Neural cell (in vitro differentiated cells): ENCODE results near the gene FAM161B. TPM values are rescaled to one million over a fixed set of nuclear protein-coding genes. Genes with fewer than 3 reads are reported as not detected.

Experiments
- H2AFZ ChIP-seq: fragments of 200-600, 300-800 bp; sonication (generic), shearing (Covaris generic); 2 replicates; pipeline ENCODE4 v1.6.0; 2014; ENCODE audit warnings: low read depth, mild to moderate bottlenecking, antibody characterized with exemption, low read length, moderate library complexity
- H3F3A ChIP-seq: fragments of 200-600 bp; shearing (Covaris generic); 2 replicates; pipeline ENCODE4 v1.6.1; 2016; ENCODE audit warnings: mild to moderate bottlenecking, moderate library complexity, mixed read lengths, antibody characterized with exemption, low read length; ENCODE audit not compliant: insufficient read depth, poor library complexity, severe bottlenecking
- H3K27ac ChIP-seq: fragments of 200-600, 300-800 bp; sonication (generic), shearing (Covaris generic); 2 replicates; pipeline ENCODE4 v1.5.1; 2014; ENCODE audit warnings: mild to moderate bottlenecking, low read length, moderate library complexity
- H3K27me3 ChIP-seq: fragments of 300-800, 200-600 bp; sonication (generic), shearing (Covaris generic); 2 replicates; pipeline ENCODE4 v1.6.0; 2014; ENCODE audit warnings: mild to moderate bottlenecking, low read depth, low read length, moderate library complexity; ENCODE audit not compliant: insufficient read depth
- H3K36me3 ChIP-seq: fragments of 300-800, 200-600 bp; sonication (generic), shearing (Covaris generic); 2 replicates; pipeline ENCODE4 v1.5.1; 2014; ENCODE audit warnings: mild to moderate bottlenecking, antibody characterized with exemption, low read length, moderate library complexity; ENCODE audit not compliant: insufficient read depth
- H3K4me2 ChIP-seq: fragments of 300-800, 200-600 bp; sonication (generic), shearing (Covaris generic); 2 replicates; pipeline ENCODE4 v1.6.0; 2014; ENCODE audit warnings: mild to moderate bottlenecking, low read length
- H3K4me3 ChIP-seq: fragments of 300-800, 200-600 bp; sonication (generic), shearing (Covaris generic); 2 replicates; pipeline ENCODE4 v1.5.1; 2014; ENCODE audit warnings: mild to moderate bottlenecking, low read length, moderate library complexity
- H3K79me2 ChIP-seq: fragments of 200-600 bp; shearing (Covaris generic); replicated peaks from 2 replicates; pipeline ENCODE4 v1.6.0; 2014; ENCODE audit warnings: mild to moderate bottlenecking, low read length, moderate library complexity; ENCODE audit not compliant: insufficient read depth
- H3K9ac ChIP-seq: fragments of 300-800, 200-600 bp; sonication (generic), shearing (Covaris generic); 2 replicates; pipeline ENCODE4 v1.6.1; 2016; ENCODE audit warnings: mild to moderate bottlenecking, low read length, mixed read lengths
- H3K9me2 ChIP-seq: fragments of 200-600 bp; shearing (Covaris generic); 2 replicates; pipeline ENCODE4 v1.6.1; 2016; ENCODE audit warnings: mild to moderate bottlenecking, low read length, mixed read lengths; ENCODE audit not compliant: insufficient read depth
- H3K9me3 ChIP-seq: fragments of 200-600, 300-800 bp; sonication (generic), shearing (Covaris generic); 2 replicates; pipeline ENCODE4 v1.6.1; 2016; ENCODE audit warnings: mild to moderate bottlenecking, mixed run types, low read length, moderate library complexity, mixed read lengths
- H4K20me1 ChIP-seq: fragments of 200-600 bp; shearing (Covaris generic); 2 replicates; pipeline ENCODE4 v1.6.1; 2016; ENCODE audit warnings: mild to moderate bottlenecking, mixed run types; ENCODE audit not compliant: insufficient read depth
- CTCF ChIP-seq: fragments of 450-650 bp; IDR thresholded peaks from 2 replicates; pipeline ENCODE4 v1.5.1; 2014; ENCODE audit warnings: antibody characterized with exemption, mild to moderate bottlenecking, moderate library complexity; ENCODE audit not compliant: poor library complexity, severe bottlenecking
- EP300 ChIP-seq: fragments of 450-650 bp; conservative IDR thresholded peaks from 2 replicates; pipeline ENCODE4 v1.6.1; 2014; ENCODE audit warnings: antibody characterized with exemption, mild to moderate bottlenecking, moderate library complexity; ENCODE audit not compliant: poor library complexity, severe bottlenecking
- EZH2 ChIP-seq: fragments of 200-600, 300-800 bp; shearing (Covaris generic), sonication (generic); IDR thresholded peaks from 2 replicates; pipeline ENCODE4 v1.6.1; 2014; ENCODE audit warnings: antibody characterized with exemption, low read length, borderline replicate concordance, mild to moderate bottlenecking; ENCODE audit not compliant: insufficient read depth, poor library complexity, severe bottlenecking
- MXI1 ChIP-seq: fragments of 450-650 bp; conservative IDR thresholded peaks from 2 replicates; pipeline ENCODE4 v1.6.1; 2014; ENCODE audit warnings: antibody characterized with exemption, mild to moderate bottlenecking; ENCODE audit not compliant: poor library complexity, severe bottlenecking
- POLR2AphosphoS5 ChIP-seq: IDR thresholded peaks from 2 replicates; pipeline ENCODE4 v1.6.1; 2012
- RAD21 ChIP-seq: fragments of 450-650 bp; conservative IDR thresholded peaks from 2 replicates; pipeline ENCODE4 v1.6.1; 2014; ENCODE audit warnings: antibody characterized with exemption, mild to moderate bottlenecking, moderate library complexity
- REST ChIP-seq: IDR thresholded peaks from 2 replicates; pipeline ENCODE4 v1.6.1; 2012; ENCODE audit warnings: borderline replicate concordance
- SMC3 ChIP-seq: fragments of 450-650 bp; conservative IDR thresholded peaks from 2 replicates; pipeline ENCODE4 v1.6.1; 2014; ENCODE audit warnings: antibody characterized with exemption, mild to moderate bottlenecking, moderate library complexity; ENCODE audit not compliant: poor library complexity
- TAF1 ChIP-seq: IDR thresholded peaks from 2 replicates; pipeline ENCODE4 v1.6.1; 2012; ENCODE audit warnings: low read depth
- polyA plus RNA-seq: library from polyadenylated mRNA; depleted of rRNA; stranded (reverse); fragments of >200 nt; gene quantifications from 2 replicates; pipeline ENCODE4 v1.2.3, GENCODE V29; 2014

The FAM161B gene
- polyA plus RNA-seq, 1 donor from 2014 or later, result 12.2 TPM

- no peak overlapping the region for H2AFZ ChIP-seq
- TF ChIP-seq CTCF (no peak), RAD21 (no peak), MXI1 (no peak), REST (no peak)
- no peak overlapping the region for H3K9ac ChIP-seq
- no peak overlapping the region for H3K27ac ChIP-seq
- H3K9me2 ChIP-seq, result no peaks in the 10 kb centered on the region
- no peaks in the 10 kb centered on the region for H3K36me3 ChIP-seq
- no peaks in the 10 kb centered on the region for H3K9me3 ChIP-seq
- H3F3A ChIP-seq, result no peaks in the 10 kb centered on the region
- H3K4me2 ChIP-seq, result no peak overlapping the region
- H3K4me3 ChIP-seq, result no peak overlapping the region
- H4K20me1 ChIP-seq, result no peaks in the 10 kb centered on the region
- no peaks in the 10 kb centered on the region for H3K79me2 ChIP-seq
- H3K27me3 ChIP-seq, result no peaks in the 10 kb centered on the region
Measured at GRCh38 chr14:73942180-73942579, 7.7 kb downstream of the FAM161B start.

- Histone ChIP-seq H4K20me1 (no peaks in the 10 kb centered on the region), H3K27me3 (no peaks in the 10 kb centered on the region), H3F3A (no peaks in the 10 kb centered on the region), H3K79me2 (no peaks in the 10 kb centered on the region), H3K36me3 (peaks cover 6% of the 10 kb centered on the region), H3K9me3 (no peaks in the 10 kb centered on the region), H3K4me3 (no peak overlapping the region), H3K9me2 (no peaks in the 10 kb centered on the region), H3K27ac (no peak overlapping the region), H3K4me2 (no peak overlapping the region), H2AFZ (no peak overlapping the region), H3K9ac (no peak overlapping the region)
- no peak for TF ChIP-seq POLR2AphosphoS5
- TF ChIP-seq TAF1, result no peak
- no peak for TF ChIP-seq MXI1
- TF ChIP-seq RAD21, result no peak
- no peak for TF ChIP-seq REST
- no peak for TF ChIP-seq CTCF
- no peak for TF ChIP-seq EZH2
- TF ChIP-seq SMC3, result no peak
- TF ChIP-seq EP300, result no peak
Measured at GRCh38 chr14:73937012-73937411, 12.9 kb downstream of the FAM161B start.
